GM23338 (cell line): ENCODE data around the gene PNPLA2. TPM values are rescaled to one million over a fixed set of nuclear protein-coding genes. Genes with fewer than 3 reads are reported as not detected.

Experiments
- ATAC-seq: fragments of 200-7000 bp; cut with Tn5 transposase; 3 replicates; pipeline ENCODE4 v1.9.1; 2020
- DNase-seq: peaks from one replicate; pipeline ENCODE4 v3.0.0-alpha.2; 2015; ENCODE audit warnings: low spot score
- H2AFZ ChIP-seq: fragments of 200-600 bp; sonication (generic); 2 replicates; pipeline ENCODE4 v1.8.0; 2016; ENCODE audit warnings: antibody characterized with exemption, mild to moderate bottlenecking, moderate library complexity
- H3F3A ChIP-seq: fragments of 200-600 bp; sonication (generic); replicated peaks from 2 replicates; pipeline ENCODE4 v1.8.0; 2017; ENCODE audit warnings: antibody characterized with exemption, mixed run types, low read depth
- H3K27ac ChIP-seq: fragments of 200-600 bp; sonication (generic); 2 replicates; pipeline ENCODE4 v1.6.1; 2016; ENCODE audit warnings: low read depth
- H3K27me3 ChIP-seq: fragments of 200-600 bp; sonication (generic); 2 replicates; pipeline ENCODE4 v1.8.0; 2016; ENCODE audit warnings: mild to moderate bottlenecking, mixed run types, moderate library complexity; ENCODE audit not compliant: insufficient read depth
- H3K36me3 ChIP-seq: fragments of 200-600 bp; sonication (generic); 2 replicates; pipeline ENCODE4 v1.8.0; 2016; ENCODE audit warnings: mild to moderate bottlenecking; ENCODE audit not compliant: insufficient read depth
- H3K4me1 ChIP-seq: fragments of 200-600 bp; sonication (generic); 2 replicates; pipeline ENCODE4 v1.8.0; 2016; ENCODE audit warnings: mild to moderate bottlenecking, moderate library complexity; ENCODE audit not compliant: insufficient read depth
- H3K4me2 ChIP-seq: fragments of 200-600 bp; sonication (generic); 2 replicates; pipeline ENCODE4 v1.7.1; 2017; ENCODE audit warnings: mixed run types
- H3K4me3 ChIP-seq: fragments of 200-600 bp; sonication (generic); 2 replicates; pipeline ENCODE4 v1.6.1; 2016; ENCODE audit warnings: mixed run types
- H3K79me2 ChIP-seq: fragments of 200-600 bp; sonication (generic); replicated peaks from 2 replicates; pipeline ENCODE4 v1.8.0; 2017; ENCODE audit warnings: mild to moderate bottlenecking; ENCODE audit not compliant: insufficient read depth
- H3K9me2 ChIP-seq: fragments of 200-600 bp; sonication (generic); 2 replicates; pipeline ENCODE4 v1.8.0; 2017; ENCODE audit not compliant: insufficient read depth
- H4K20me1 ChIP-seq: fragments of 200-600 bp; sonication (generic); replicated peaks from 2 replicates; pipeline ENCODE4 v1.8.0; 2017; ENCODE audit warnings: mild to moderate bottlenecking; ENCODE audit not compliant: insufficient read depth
- H3K27ac Mint-ChIP-seq: 2 replicates; pipeline ENCODE4 v1.8.0; 2020; ENCODE audit warnings: inconsistent platforms, mild to moderate bottlenecking, moderate library complexity, mixed read lengths
- H3K27me3 Mint-ChIP-seq: 3 replicates; pipeline ENCODE4 v1.8.0; 2022; ENCODE audit warnings: low read depth, mild to moderate bottlenecking, moderate library complexity, mixed read lengths, inconsistent platforms; ENCODE audit not compliant: insufficient read depth, poor library complexity
- H3K36me3 Mint-ChIP-seq: 3 replicates; pipeline ENCODE4 v1.8.0; 2021; ENCODE audit warnings: low read depth, mild to moderate bottlenecking, inconsistent platforms, moderate library complexity, mixed read lengths
- H3K4me1 Mint-ChIP-seq: 3 replicates; pipeline ENCODE4 v1.8.0; 2020; ENCODE audit warnings: mild to moderate bottlenecking, inconsistent platforms, mixed read lengths
- H3K4me3 Mint-ChIP-seq: 3 replicates; pipeline ENCODE4 v1.8.0; 2021; ENCODE audit warnings: moderate library complexity, mild to moderate bottlenecking, inconsistent platforms, mixed read lengths
- H3K9me3 Mint-ChIP-seq: 3 replicates; pipeline ENCODE4 v1.8.0; 2020; ENCODE audit warnings: moderate library complexity, mild to moderate bottlenecking, inconsistent platforms, mixed read lengths
- CREB1 ChIP-seq: fragments of 250-450 bp; sonication (Bioruptor Pico); IDR thresholded peaks from 2 replicates; pipeline ENCODE4 v1.5.0; 2020; ENCODE audit warnings: low read depth, mild to moderate bottlenecking, moderate library complexity
- EZH2 ChIP-seq: fragments of 200-600 bp; sonication (generic); IDR thresholded peaks from one replicate; pipeline ENCODE4 v1.8.0; 2017; ENCODE audit warnings: antibody characterized with exemption, mild to moderate bottlenecking, low read depth; ENCODE audit not compliant: unreplicated experiment
- EZH2phosphoT487 ChIP-seq: fragments of 200-600 bp; sonication (generic); IDR thresholded peaks from one replicate; pipeline ENCODE4 v1.8.1; 2018; ENCODE audit warnings: antibody characterized with exemption; ENCODE audit not compliant: unreplicated experiment
- JUNB ChIP-seq: IDR thresholded peaks from one replicate; pipeline ENCODE4 v1.6.1; 2016; ENCODE audit warnings: antibody characterized with exemption; ENCODE audit not compliant: unreplicated experiment
- NANOG ChIP-seq: IDR thresholded peaks from 2 replicates; pipeline ENCODE4 v1.6.1; 2016; ENCODE audit warnings: antibody characterized with exemption, borderline replicate concordance
- POLR2AphosphoS5 ChIP-seq: IDR thresholded peaks from 2 replicates; pipeline ENCODE4 v1.6.1; 2016; ENCODE audit warnings: antibody characterized with exemption, low read depth
- STAT1 ChIP-seq: IDR thresholded peaks from one replicate; pipeline ENCODE4 v1.6.1; 2016; ENCODE audit warnings: antibody characterized with exemption; ENCODE audit not compliant: unreplicated experiment
- ZNF114 ChIP-seq: fragments of 250-450 bp; sonication (Bioruptor Pico); IDR thresholded peaks from 2 replicates; pipeline ENCODE4 v1.5.0; 2020; ENCODE audit warnings: mild to moderate bottlenecking, moderate library complexity
- ZNF331 ChIP-seq: fragments of 250-450 bp; sonication (Bioruptor Pico); IDR thresholded peaks from 2 replicates; pipeline ENCODE4 v1.5.0; 2020; ENCODE audit warnings: low read depth, mild to moderate bottlenecking, moderate library complexity
- polyA plus RNA-seq: library from polyadenylated mRNA; unstranded; fragments of >200 nt; fragmentation: Nextera tagmentation; extraction: Ambion mirVana; gene quantifications from 2 replicates; pipeline ENCODE4 v1.2.1, GENCODE V29; 2016
- total RNA-seq: library from RNA; depleted of rRNA; stranded (reverse); fragments of >200 nt; shearing (Covaris generic); gene quantifications from 2 replicates; pipeline ENCODE4 v1.2.3, GENCODE V29; 2014
- TF ChIP-seq, protein P1 (sequence below): IDR thresholded peaks from one replicate; pipeline ENCODE4 v1.6.1; 2018; ENCODE audit warnings: antibody characterized with exemption; ENCODE audit not compliant: unreplicated experiment
- TF ChIP-seq, protein P2 (sequence below), 2 experiments: fragments of 200-600 bp in 1 of 2; sonication (generic) in 1 of 2; conservative IDR thresholded peaks; 2 replicates each; pipeline versions ENCODE4 v1.5.1 to v1.6.1; 2016 to 2017; ENCODE audit warnings: antibody characterized with exemption in 2 of 2, low read depth in 2 of 2, mild to moderate bottlenecking in 2 of 2, moderate library complexity in 1 of 2
- TF ChIP-seq, protein P3 (sequence below): fragments of 250-450 bp; sonication (Bioruptor Pico); IDR thresholded peaks from 2 replicates; pipeline ENCODE4 v1.5.0; 2020; ENCODE audit warnings: mild to moderate bottlenecking, moderate library complexity
- TF ChIP-seq, protein P4 (sequence below): IDR thresholded peaks from 2 replicates; pipeline ENCODE4 v1.6.1; 2016; ENCODE audit warnings: antibody characterized with exemption

PNPLA2 gene
- total and polyA plus RNA-seq, 2 experiments from 2014 or later, result 31.1 to 45.6 TPM

DNA sequence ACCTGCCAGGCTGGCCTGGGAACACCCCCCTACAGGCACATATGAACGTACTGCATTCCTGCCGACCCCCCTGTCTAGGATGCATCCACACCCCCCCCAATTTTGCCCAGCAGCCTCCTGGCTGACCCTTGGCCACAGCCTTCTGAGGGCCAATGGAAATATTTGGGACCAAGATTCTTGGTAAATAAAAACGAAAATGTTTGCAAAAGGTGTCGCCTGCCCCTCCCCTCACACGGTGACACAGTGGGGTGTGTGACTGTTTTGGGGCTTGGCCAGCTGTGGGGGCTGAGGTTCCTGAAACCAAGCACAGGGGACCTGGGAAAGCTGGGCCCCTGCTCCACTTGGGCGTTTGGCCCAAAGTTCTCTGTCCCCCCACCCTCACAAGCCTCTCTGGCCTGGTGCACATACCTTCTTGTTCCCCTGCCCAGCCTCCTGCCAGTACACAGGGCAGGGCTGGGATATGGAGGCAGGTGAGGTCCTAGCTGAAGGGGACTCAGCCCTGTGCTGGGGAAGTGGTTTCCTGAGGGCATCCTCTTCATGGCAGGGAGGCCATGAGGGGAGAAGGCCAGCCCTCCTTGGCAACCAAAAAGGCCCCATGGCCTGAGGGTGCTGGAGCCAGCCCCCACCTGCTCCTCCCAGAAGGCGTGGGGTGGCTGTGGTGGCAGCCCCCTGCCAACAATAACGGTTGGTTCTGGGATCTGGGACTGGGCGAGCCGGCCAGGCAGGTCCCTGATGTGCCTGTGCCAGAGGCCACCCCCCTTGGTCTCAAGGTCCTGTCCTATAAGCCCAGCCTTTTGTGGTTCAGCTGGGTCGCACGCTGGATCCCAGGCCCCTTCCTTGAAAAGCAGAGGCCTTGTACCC is 6.9 kb downstream of the PNPLA2 start:
- H3K9me2 ChIP-seq, result no peaks in the 10 kb centered on the region
- peaks cover 20% of the 10 kb centered on the region for H3K4me1 ChIP-seq
- DNase-seq (no peak), ATAC-seq (no peak)
- H3F3A ChIP-seq, result peaks cover 17% of the 10 kb centered on the region
- Mint-ChIP-seq H3K27me3 (peaks cover 48% of the 10 kb centered on the region), H3K4me3 (peak overlapping the region; percentile 42; the same call in 2 of the 3 replicates), H3K4me1 (peaks cover 30% of the 10 kb centered on the region), H3K36me3 (peaks cover 7% of the 10 kb centered on the region; the same call in 1 of the 3 replicates), H3K27ac (no peak overlapping the region; the same call in 1 of the 2 replicates), H3K9me3 (no peaks in the 10 kb centered on the region; the same call in 2 of the 3 replicates)
- peaks cover 12% of the 10 kb centered on the region; the same call in 1 of the 2 replicates for H4K20me1 ChIP-seq
- TF ChIP-seq CREB1 (no peak), JUNB (no peak), ZNF331 (CRISPR knock-in tag) (no peak), NANOG (no peak), EZH2 (no peak), EZH2phosphoT487 (no peak), ZNF114 (no peak), POLR2AphosphoS5 (no peak), STAT1 (no peak)
- TF ChIP-seq, protein P1, sequence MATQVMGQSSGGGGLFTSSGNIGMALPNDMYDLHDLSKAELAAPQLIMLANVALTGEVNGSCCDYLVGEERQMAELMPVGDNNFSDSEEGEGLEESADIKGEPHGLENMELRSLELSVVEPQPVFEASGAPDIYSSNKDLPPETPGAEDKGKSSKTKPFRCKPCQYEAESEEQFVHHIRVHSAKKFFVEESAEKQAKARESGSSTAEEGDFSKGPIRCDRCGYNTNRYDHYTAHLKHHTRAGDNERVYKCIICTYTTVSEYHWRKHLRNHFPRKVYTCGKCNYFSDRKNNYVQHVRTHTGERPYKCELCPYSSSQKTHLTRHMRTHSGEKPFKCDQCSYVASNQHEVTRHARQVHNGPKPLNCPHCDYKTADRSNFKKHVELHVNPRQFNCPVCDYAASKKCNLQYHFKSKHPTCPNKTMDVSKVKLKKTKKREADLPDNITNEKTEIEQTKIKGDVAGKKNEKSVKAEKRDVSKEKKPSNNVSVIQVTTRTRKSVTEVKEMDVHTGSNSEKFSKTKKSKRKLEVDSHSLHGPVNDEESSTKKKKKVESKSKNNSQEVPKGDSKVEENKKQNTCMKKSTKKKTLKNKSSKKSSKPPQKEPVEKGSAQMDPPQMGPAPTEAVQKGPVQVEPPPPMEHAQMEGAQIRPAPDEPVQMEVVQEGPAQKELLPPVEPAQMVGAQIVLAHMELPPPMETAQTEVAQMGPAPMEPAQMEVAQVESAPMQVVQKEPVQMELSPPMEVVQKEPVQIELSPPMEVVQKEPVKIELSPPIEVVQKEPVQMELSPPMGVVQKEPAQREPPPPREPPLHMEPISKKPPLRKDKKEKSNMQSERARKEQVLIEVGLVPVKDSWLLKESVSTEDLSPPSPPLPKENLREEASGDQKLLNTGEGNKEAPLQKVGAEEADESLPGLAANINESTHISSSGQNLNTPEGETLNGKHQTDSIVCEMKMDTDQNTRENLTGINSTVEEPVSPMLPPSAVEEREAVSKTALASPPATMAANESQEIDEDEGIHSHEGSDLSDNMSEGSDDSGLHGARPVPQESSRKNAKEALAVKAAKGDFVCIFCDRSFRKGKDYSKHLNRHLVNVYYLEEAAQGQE, result no peak
- TF ChIP-seq, protein P2, sequence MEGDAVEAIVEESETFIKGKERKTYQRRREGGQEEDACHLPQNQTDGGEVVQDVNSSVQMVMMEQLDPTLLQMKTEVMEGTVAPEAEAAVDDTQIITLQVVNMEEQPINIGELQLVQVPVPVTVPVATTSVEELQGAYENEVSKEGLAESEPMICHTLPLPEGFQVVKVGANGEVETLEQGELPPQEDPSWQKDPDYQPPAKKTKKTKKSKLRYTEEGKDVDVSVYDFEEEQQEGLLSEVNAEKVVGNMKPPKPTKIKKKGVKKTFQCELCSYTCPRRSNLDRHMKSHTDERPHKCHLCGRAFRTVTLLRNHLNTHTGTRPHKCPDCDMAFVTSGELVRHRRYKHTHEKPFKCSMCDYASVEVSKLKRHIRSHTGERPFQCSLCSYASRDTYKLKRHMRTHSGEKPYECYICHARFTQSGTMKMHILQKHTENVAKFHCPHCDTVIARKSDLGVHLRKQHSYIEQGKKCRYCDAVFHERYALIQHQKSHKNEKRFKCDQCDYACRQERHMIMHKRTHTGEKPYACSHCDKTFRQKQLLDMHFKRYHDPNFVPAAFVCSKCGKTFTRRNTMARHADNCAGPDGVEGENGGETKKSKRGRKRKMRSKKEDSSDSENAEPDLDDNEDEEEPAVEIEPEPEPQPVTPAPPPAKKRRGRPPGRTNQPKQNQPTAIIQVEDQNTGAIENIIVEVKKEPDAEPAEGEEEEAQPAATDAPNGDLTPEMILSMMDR (conservative IDR thresholded peaks at IDR 0.05; ENCODE audit: low read depth in 2 of 2), result no peak
- TF ChIP-seq, protein P3, sequence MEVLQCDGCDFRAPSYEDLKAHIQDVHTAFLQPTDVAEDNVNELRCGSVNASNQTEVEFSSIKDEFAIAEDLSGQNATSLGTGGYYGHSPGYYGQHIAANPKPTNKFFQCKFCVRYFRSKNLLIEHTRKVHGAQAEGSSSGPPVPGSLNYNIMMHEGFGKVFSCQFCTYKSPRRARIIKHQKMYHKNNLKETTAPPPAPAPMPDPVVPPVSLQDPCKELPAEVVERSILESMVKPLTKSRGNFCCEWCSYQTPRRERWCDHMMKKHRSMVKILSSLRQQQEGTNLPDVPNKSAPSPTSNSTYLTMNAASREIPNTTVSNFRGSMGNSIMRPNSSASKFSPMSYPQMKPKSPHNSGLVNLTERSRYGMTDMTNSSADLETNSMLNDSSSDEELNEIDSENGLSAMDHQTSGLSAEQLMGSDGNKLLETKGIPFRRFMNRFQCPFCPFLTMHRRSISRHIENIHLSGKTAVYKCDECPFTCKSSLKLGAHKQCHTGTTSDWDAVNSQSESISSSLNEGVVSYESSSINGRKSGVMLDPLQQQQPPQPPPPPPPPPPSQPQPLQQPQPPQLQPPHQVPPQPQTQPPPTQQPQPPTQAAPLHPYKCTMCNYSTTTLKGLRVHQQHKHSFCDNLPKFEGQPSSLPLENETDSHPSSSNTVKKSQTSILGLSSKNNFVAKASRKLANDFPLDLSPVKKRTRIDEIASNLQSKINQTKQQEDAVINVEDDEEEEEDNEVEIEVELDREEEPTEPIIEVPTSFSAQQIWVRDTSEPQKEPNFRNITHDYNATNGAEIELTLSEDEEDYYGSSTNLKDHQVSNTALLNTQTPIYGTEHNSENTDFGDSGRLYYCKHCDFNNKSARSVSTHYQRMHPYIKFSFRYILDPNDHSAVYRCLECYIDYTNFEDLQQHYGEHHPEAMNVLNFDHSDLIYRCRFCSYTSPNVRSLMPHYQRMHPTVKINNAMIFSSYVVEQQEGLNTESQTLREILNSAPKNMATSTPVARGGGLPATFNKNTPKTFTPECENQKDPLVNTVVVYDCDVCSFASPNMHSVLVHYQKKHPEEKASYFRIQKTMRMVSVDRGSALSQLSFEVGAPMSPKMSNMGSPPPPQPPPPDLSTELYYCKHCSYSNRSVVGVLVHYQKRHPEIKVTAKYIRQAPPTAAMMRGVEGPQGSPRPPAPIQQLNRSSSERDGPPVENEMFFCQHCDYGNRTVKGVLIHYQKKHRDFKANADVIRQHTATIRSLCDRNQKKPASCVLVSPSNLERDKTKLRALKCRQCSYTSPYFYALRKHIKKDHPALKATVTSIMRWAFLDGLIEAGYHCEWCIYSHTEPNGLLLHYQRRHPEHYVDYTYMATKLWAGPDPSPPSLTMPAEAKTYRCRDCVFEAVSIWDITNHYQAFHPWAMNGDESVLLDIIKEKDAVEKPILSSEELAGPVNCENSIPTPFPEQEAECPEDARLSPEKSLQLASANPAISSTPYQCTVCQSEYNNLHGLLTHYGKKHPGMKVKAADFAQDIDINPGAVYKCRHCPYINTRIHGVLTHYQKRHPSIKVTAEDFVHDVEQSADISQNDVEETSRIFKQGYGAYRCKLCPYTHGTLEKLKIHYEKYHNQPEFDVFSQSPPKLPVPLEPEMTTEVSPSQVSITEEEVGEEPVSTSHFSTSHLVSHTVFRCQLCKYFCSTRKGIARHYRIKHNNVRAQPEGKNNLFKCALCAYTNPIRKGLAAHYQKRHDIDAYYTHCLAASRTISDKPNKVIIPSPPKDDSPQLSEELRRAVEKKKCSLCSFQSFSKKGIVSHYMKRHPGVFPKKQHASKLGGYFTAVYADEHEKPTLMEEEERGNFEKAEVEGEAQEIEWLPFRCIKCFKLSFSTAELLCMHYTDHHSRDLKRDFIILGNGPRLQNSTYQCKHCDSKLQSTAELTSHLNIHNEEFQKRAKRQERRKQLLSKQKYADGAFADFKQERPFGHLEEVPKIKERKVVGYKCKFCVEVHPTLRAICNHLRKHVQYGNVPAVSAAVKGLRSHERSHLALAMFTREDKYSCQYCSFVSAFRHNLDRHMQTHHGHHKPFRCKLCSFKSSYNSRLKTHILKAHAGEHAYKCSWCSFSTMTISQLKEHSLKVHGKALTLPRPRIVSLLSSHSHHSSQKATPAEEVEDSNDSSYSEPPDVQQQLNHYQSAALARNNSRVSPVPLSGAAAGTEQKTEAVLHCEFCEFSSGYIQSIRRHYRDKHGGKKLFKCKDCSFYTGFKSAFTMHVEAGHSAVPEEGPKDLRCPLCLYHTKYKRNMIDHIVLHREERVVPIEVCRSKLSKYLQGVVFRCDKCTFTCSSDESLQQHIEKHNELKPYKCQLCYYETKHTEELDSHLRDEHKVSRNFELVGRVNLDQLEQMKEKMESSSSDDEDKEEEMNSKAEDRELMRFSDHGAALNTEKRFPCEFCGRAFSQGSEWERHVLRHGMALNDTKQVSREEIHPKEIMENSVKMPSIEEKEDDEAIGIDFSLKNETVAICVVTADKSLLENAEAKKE (CRISPR knock-in tag), result no peak
- TF ChIP-seq, protein P4, sequence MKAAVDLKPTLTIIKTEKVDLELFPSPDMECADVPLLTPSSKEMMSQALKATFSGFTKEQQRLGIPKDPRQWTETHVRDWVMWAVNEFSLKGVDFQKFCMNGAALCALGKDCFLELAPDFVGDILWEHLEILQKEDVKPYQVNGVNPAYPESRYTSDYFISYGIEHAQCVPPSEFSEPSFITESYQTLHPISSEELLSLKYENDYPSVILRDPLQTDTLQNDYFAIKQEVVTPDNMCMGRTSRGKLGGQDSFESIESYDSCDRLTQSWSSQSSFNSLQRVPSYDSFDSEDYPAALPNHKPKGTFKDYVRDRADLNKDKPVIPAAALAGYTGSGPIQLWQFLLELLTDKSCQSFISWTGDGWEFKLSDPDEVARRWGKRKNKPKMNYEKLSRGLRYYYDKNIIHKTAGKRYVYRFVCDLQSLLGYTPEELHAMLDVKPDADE, result no peak
- no peak overlapping the region; the same call in 1 of the 2 replicates for H3K4me2 ChIP-seq
- H3K27ac ChIP-seq, result no peak overlapping the region
- no peak overlapping the region for H2AFZ ChIP-seq
- H3K27me3 ChIP-seq, result peaks cover 9% of the 10 kb centered on the region; the same call in 1 of the 2 replicates
- H3K4me3 ChIP-seq, result no peak overlapping the region
- no peaks in the 10 kb centered on the region for H3K36me3 ChIP-seq
- H3K79me2 ChIP-seq, result 0 out of 2 replicates have a peak, but pooled peaks cover under 1% of the 10 kb centered on the region
